Fibroblast of skin of scalp (primary cell): ENCODE results near the gene IGSF9.

Experiments
- DNase-seq: peaks from one replicate; pipeline ENCODE4 v3.0.0-alpha.2; 2013

IGSF9 gene

DNA sequence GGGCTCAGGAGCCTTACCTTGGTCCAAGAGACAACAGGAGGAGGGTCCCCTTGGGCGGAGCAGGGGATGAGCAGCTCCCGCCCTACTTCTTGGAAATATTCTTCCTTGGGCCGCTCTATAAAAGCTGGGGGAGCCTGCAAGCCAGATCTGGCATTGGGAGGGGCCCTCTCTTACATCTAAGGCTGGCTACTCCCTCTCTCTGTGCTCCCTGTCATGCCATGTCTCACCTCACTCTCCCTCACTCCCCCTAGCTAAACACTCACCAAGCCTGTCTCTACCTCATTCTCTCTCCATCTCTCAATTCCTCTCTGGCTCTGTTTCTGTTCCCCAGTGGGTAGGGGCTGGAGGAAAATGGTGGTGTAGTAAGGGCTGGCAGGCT lies 13.6 kb downstream of the IGSF9 start:
- DNase-seq, result no peak

DNA sequence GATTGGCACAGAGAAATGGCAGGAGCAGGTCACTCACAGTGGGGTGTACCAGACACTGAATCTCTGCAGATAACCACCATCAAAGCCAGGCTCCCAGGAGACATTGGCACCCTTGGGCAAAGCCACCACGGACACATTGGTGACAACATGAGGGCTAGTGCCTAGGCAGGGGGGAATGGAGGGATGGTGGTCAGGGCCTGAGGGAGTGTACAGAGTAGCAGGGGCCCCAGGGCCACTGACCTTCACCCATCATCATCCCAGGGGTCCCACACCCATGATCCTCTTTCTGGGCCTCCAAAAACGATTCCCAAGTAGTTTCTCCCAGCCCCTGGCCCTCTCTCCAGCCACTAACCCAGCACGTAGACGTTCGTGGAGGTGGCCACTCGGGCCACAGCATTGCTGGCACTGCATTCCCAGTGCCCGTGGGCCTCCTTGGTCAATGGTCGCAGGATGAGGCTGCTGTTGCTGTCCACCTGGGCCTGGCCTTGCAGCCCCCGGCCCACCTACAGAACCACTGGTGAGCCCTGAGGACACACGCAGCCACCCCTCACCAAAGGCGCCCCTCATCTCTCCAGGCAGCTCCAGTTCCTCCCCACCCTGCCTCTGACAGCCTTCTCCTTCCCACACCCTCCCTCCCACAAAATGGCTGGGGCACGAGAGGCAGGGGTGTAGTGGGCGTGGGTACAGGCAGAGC lies 14.2 kb downstream of the IGSF9 start:
- no peak for DNase-seq

DNA sequence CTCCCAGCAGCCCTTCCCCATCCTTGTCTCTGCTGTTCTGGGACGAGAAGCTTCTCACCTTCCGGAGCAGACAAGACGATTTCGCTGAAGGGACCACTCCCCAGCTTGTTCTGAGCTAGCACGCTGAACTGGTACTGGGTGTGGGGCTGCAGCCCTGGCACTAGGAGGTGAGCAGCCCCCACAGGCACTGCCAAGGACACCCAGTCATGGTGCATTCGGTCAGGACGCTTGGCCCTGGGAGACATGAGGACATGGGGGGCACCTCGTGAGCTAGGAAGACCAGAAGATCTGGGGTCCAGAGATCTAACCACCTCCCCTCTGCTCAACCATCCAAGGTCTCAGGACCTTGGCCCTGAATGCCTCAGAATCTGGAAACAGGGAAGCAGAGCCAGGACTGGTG lies 14.8 kb downstream of the IGSF9 start:
- no peak for DNase-seq

DNA sequence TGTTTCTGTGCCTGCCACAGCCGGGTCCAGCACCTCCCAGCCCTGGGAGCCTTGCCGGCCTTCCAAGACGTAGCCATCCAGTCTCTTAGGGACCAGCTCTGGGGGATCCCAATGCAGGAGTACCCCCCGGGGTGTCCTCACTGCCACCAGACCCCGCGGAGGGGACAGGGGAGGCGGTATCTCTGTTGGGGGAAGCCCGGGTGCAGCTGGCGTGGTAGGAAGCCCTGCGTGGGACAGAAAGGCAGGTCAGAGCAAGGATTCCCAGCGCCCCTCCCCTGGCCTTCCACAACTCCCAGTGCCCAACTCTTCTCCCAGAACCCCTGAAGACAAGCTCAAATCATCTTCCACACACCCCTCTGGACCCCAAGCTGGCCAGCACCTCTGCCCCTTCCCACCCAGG lies 15.2 kb downstream of the IGSF9 start:
- no peak for DNase-seq

DNA sequence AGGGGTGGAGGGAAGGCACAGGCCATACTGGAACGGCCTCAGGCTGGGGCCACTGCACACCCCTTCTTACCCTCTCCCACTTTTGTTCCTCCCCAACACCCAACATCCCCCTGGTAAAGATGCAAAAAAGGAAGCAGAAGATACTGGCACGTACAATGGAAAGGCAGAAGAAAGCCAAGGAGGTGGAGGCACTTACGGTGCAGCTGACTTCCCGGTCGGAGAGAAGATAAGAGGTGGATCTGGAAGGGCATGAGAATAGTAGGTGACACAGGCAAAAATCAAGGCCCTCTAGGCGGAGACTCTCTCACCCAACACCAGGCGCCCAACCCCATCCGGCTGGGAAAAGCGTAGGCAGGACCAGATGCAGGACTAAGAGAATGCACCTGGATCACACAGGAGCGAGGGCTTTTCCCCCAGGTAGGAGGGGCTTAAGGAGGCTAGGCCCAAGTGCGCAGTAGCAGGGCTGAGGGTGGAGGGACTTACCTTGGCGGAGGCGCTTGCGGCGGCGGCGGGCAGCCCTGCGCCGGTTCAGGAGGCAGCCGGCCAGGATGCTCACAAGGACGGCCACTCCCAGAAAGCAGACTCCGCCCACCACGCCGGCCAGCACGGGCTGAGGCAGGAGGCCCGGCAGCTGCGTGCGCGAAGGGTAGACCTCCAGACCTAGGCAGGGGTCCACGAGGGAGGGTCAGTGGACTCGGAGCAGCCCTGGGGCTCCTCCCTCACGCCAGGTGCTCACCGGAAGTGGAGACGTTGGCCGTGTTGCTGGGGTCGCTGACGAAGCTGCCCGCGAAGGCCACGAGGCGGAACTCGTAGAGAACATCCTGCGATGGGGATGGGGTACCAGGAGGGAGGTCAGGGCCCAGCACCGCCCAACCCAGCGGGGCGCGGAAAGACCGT lies 16.0 kb downstream of the IGSF9 start:
- DNase-seq, result no peak

DNA sequence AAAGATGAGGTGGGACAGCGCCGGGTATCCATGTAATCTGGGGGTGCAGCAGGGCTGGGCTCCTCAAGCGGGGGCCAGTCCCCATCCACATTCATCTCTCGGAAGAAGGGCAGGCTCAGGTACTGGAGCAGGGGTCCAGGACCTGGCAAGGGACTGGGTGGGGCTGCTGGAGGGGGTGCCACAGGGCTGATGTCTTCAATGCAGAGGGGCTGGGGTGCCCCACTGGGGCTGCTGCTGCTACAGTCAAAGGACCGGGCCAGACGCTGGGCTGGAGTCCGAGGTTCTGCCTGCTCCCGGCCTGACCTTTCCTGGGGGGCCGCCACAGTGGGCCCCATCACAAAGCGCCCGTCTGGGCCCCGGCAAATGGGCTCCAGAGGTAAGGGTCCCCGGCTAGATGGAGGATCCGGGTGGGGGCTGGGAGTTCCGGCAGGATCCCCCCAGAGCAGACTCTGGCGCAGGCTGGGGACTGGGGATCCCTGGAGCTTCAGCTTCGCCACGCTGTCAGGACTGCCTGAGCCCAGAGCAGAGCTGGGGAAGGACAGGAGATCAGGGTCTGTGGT lies 16.8 kb downstream of the IGSF9 start:
- DNase-seq, result no peak

DNA sequence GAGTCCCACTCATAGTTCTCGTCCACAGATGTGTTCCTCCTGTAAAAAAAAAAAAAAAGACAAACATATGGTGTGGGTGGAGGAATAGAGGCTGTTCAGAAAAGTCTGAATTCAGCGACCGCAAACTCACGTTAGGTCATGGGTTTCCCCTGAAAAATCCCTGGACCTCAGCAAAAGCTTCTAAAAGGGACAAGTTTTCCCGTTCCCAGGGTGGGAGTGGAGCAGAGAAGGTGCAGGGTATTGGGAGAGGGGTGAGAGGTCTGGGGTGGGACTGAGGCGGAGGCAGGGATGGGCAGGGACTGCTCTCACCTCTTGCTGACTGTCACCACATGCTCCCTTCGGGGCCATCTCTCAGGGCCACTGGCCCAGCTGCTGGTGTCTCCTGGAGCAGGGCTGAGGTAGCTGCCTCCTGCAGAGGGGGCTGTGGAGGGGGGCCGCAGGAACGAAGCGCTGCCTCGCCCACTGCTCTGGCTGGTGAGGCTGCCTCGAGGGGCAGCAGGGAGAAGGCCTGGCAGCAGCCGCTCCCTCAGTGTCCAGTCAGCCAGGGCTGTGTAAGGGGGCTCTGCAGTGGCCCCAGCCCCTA lies 17.5 kb downstream of the IGSF9 start:
- DNase-seq, result no peak

DNA sequence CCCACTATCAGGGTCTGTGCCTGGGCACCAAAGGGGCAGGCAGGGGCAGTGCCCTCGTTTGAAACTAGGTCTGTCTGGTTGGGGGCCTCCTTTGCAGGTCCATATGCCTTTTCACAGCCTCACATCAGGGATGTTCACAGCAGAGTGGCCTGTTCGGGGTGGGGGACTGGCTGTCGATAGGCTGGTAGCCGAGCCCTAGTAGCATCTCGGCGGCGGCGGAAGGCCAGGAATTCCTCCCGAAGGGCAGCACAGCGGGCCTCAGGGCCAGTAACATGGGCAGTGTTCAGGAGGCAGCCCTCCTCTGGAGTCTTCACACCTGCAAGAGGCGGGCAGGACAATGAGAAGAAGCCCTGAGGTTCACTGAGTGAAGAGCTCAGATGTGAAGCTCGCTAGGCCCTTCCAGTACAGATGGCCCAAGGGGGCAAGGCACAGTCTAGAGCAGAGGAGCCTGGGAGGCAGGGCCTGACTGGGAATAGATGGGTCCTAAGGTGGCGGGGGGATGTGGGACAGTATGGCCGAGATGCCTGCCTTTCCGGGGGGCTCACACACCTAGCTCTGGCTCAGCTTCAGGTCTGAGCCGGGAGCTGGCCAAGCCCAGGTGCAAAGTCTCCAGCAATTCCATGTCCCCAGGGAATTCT lies 18.1 kb downstream of the IGSF9 start:
- no peak for DNase-seq

DNA sequence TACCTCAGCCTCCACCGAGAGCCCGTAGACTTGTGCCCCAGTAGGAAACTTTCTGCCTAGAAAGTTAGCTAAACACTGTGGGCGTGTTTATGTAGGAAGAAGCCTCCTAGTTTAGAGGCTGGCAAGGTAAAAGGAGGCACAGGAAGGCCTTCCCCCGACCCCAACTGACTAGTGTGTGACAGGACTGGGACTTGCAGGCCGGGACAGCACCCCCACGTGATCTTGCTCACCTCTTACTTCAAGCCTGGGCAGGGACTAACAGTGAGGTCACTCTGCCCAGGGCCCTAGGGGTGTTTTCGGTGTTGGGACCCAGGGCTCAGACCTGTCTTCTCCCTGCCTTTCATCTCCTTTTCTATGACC lies 19.7 kb downstream of the IGSF9 start:
- DNase-seq, result no peak

DNA sequence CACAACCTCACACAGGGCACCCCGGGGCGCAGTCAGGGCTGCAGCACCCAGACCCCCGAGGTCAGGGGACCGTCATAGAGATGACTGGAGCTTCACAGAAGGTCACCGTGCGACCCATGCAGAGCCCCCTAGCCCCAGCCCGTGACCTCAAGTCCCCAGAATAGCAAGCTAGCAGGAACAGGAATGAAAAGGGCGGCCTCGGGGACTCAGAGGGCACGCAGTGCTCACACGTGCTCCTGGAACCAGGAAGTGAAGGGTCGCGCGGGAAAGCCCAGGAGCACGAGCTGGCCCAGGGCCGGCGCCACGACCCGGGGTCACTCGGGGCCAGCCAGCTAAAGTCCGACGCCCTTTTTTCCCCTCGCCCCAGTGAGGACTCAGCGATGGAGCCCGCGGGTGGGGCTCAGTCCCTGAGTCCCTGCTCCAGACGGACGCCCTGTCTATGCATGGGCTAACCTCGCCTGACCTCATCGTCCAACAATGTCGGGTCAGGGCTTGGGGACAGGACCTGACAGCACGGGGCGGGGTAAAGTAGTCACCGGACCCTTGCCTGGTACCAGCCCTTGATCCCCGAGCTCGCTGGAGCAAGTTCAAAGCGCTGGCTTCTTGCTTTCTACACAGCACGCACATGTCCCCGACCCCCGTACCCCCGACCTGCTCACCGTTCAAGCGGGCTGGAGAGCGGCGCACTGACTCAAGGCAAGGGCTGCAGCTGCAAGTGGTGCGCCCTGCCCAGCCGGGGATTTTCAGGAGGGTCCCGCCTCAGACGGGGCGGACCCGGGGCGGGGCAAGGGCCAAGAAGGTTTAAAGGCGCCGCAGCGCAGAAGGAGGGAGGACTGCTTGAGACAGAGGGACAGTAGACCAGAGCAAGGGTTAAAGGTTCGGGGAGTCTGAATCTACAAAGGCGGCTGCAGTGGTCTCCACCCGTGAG lies 20.4 kb downstream of the IGSF9 start, which contains the start of gene TAGLN2:
Gene TAGLN2, minus strand, starts transcription at position 717 of the 928 bp plus-strand sequence. CDS start 4,998 bp downstream, outside the sequence.
- DNase-seq, result peak; percentile 94

DNA sequence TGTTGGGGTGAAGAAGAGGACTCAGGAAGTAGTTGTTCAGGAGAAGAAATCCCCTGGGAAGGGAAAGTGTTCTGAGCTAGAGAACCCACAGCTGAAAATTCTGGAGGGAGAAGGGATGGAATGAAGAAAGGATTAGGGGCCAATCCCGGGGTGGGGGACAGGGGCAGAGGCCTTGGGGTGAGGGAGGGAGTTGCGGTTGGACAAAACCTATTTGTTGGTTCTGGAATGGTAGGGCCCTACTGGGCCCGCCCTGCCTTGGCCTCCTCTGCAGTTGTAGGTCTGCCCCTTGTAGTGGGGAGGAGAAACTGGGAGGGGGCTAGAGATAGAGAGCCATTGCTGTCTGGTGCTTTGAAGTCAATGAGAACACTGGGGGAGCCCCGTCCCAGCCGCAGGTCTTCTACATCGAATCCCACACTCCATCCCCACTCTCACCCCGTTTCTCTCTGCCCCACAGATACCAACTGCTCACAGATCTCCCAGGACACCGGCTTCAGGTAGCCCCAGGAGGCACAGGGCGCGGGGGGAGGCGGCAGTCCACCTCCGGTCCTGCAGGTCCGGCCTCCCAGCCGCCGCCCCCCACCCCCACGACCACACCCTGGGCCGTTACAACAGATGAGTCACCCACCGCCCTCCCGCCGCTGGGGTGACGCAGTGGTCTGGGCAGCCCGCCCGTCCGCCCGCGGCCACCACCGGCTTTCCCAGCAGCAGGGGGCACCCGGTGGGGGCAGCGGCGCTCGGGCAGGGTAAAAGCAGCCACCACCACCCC lies 21.2 kb downstream of the IGSF9 start:
- DNase-seq, result peak; percentile 94

DNA sequence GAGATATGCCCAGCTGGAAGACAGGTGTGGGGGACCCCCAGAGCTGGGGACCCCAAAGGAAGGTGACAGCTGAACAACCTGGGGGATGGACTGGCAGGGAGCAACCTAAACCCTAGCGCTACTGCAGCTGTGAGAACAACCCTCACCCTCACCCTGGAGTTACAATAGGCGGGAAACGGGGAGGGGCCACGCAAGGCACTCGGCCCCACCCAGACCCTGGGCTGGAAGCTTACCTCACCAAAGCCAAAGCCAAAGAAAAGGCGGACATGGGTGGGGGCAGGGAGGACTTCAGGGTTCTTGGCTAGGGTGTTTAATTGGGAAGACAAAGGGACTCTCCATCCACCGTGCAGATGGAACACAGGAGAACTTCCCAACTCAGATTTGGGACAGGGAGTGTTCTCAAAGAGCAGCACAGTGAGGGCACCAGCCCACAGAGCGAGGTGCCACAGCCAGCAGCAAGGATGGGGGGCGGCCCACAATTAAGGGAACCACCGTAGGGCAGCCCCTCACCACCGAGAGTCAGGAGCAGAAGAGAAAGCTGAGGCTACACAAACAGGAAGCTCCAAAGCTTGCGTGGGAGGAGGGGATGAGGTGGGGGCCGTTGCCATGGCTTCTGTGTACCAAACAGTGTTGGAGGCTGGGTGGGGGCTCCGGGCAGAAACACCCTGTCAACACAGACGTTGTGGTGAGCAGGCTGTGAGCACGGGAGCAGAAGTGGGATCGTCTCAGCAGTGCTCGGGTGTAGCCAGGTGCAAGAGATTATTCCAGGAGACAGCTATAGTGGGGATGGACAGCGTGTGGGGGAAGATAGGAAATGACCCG lies 22.0 kb downstream of the IGSF9 start:
- peak; percentile 86 for DNase-seq

DNA sequence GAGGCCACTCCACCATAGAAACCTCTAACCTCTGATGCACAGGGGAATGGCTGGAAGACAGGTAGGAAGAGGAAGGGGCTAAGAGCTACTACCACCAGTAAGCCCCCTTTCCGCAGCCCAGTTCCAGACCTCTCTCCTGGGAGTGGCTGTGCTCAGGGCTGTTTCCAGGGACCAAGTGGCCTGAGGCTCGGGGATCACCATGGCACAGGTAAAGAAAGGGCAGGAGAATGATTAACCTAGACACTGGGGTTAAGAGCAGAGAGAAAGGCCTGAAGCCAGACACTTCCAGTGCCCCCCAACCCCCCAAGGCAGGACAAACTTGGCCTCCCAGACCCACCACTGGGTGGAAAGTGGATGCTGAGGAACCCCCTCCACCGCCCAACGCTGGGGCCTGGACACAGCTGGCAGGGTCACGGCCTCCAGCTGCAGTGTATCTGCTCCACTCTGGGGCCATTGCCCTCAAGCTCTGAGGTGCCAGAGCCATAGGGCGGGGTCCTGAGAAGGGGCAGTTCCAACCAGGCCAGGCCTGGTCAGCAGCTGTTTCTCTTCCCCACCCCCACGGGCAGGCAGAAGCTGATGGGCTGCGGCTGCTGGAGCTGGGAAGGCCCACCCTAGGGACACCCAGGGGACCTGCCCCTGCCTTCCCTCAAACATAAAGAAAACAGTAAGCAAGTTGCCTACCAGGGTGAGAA lies 22.8 kb downstream of the IGSF9 start:
- DNase-seq, result peak; percentile 39

DNA sequence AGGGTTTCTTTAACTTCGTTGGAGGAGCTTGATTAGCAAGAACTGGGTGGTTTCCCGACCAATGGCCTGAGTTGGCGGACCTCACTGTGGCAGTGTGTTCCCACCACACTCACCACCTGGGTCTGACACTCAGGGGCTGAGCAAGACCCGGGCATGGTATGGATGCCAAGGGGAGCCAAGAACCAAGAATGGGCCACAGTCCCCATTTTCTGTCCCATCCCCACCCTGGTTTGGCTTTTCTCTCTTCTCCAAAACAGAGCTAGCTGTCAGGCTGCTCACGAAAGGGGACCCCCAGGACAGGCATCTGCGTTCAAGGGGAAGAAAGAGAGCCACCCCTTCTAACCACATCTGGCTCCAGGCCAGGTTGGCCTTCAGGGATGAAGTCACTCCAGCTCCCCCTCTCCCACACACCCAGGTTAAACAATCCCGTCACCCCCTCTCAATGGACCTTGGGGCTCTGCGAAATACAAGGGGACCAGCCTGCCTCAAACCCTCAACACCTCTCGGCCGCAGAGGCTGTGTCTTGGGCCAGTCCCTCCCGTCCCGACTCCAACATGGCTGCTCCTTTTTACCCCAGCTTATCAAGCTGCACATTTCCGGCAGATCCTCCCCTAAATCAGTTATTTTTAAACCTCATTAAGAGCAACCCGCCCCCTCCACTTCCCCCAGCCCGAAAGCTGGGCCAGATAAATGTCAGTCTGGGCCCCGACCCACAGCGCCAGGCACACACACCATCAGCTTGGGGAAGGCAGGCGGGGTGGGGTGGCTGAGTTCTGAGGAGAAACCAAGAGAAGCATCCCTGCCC lies 23.5 kb downstream of the IGSF9 start:
- DNase-seq, result peak; percentile 46

DNA sequence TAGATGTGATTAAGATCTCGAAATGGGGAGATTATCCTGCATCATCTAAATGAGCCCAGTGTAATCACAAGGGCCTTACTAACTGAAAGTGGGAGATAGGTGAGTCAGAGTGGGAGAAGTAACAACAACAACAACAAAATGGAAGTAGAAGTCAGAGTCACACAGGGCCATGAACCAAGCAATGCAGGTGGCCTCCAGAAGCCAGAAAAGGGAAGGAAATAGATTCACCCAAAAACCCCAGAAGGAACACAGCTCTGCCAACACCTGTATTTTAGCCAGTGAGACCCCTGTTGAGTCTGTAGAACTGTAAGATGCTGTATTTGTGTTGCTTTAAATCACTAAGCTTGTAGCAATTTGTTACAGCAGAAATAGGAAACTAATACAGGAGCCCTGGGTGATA lies 24.2 kb downstream of the IGSF9 start:
- no peak for DNase-seq

DNA sequence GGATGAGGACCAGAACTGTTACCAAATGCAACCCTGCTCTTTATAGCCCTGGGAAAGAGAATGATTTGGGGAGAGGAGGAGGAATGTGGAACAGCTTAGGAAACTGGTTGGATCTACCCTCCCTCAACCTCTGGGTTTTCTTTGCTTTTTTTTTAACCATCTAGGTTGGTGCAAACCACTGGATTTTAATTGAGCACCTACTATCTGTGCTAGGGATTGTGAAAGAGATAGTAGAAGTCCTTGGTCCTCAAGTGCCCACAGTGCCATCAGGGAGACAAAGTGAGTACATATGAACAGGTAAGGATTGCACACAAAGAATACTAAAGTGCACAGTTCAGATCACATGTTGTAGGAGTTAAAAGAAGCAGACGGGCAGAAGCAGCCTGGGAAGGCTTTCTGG lies 24.8 kb downstream of the IGSF9 start:
- no peak for DNase-seq

DNA sequence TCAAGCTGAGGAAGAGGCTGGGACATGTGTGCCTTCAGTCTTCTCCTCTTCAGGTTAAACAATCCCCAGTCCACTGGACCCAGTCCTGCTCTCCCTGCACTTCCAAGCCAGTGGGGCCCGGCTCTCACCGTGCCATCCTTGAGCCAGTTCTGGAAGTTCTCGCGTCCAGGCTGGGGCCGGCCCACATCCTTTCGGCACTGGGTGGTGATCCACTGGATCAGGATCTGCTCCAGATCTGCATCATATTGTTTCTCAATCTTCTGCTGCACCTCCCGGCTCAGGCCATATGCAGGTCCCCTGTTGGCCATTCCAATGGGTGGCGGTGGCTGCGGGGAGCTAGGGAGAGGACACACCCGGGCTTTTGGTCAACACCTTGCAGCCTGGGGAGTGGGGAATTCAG lies 25.2 kb downstream of the IGSF9 start:
- DNase-seq, result no peak

DNA sequence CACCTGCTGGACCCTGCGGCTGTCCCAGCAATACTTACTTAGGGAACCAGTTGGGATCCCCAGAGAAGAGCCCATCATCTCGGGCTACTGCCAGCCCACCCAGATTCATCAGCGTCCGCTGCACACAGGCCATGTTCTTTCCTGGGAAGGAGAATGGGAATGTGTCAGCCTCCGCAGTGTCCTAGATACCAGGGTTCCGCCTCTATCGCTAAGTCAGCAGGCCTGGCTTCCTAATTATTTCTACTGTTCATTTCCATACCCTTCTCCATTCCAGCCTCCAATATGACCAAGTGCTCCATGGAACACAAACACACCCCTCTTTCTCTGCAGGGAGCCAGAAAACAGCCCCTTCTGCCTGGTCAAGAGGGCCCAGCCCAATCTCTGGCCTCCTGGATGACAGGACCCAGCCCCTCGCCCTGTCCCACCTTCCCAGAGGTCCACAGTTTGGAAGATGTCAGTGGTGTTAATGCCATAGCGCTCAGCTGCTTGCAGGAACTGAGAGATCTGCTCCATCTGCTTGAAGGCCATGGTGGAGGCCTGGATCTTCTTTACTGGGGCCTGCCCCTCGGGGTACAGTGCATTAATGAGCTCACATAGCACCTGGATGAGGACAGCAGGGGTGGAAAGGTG lies 26.1 kb downstream of the IGSF9 start:
- DNase-seq, result no peak
